DMS53 (cell line): ENCODE results near the gene TF.

Experiments used
- DNase-seq: peaks from one replicate; lab custom pipeline; 2025; lab: John Stamatoyannopoulos, UW

Gene TF

DNA sequence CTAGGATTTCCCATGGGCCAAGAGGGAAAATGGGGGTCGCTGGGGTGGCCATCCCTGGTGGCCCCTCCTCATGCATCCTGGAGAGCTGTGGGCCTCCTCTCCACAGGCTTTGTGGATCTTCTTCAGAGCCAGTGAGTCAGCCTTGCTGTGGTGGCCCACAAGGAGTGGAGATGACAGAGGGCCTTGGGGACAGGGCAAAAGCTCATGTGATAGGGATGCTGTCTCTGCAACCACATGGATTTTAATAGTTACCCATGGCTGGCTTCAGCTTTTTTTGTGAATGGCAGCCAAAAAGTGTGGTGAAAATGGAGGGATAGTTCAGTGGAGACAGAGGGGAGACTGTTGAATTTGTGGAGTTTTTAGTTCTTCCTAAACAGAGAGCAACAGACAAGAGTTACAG lies 1.2 kb downstream of the TF start:
- no peak for DNase-seq

DNA sequence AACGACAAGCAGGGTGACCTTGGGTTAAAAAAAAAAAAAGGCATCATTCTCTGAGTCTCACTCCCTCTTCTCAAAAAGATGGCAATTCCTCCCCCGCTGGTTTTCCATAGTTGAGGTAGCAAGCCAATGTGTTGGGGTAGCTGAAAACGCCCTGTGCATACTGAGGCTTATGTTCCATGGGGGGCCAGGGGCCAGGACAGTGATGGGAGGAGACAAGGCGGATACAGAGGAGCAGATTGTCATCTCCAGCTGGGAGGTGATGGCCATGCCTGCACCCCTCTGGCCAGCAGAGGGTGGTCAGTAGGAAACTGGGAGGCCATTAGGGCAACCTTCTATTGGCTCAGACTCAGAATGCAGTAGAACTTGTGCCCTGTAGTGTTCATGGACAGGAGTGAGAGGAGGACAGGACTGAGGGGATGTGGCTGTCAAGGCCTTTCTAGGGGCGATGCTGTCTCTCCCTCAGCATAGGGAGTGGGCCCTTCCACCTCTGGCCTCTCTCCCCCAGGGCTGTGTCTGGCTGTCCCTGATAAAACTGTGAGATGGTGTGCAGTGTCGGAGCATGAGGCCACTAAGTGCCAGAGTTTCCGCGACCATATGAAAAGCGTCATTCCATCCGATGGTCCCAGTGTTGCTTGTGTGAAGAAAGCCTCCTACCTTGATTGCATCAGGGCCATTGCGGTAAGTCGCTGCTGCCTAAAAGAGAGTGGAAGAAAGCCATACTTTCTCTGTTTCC lies 1.9 kb downstream of the TF start:
- DNase-seq: no peak

- DNase-seq: no peak
These were observed 3.5 kb downstream of the TF start for GRCh38 chr3:133749427-133750258.

DNA sequence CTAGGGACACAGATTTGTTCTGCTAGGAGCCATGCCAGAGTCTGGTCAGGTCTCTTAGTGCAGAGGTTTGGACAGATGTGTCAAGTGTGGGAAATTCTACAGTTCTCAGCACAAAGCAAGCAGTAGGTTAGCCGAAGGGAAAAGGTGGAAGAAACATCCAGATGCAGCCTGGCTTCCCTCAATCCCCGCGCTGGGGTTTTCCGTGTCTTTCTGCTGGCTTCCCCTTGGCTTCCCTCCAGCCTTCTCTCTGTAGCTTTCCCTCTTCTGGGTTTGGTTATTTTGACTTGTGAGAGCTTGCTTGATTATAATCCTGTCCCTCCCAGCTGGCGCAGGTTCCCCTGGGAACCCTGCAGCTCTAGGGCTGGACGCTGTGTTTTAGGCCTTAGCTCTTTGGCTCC lies 4.1 kb downstream of the TF start:
- DNase-seq: no peak

GRCh38 chr3:133753107-133753778 lies 7.0 kb downstream of the TF start:
- DNase-seq: no peak

DNA sequence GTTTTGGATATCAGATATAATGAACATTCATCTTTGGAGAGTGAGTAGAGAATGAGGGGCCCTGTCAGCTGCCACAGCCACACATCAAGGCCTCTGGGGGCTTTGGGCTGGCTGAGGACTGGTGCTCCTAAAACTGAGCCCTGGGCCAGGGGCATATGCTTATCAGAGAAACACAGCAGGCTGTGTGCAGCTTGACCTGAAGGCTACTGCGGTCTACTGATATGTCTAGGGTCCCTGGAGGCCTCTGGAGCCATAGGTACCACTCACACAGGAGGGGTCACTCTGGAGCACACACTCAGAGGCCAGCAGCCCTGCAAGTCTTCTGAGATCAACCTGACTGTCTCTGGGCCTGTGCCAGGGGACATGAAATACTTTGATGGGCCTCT lies 7.6 kb downstream of the TF start:
- no peak for DNase-seq

- no peak for DNase-seq
These were observed 8.3 kb downstream of the TF start for GRCh38 chr3:133754455-133754854.

DNA sequence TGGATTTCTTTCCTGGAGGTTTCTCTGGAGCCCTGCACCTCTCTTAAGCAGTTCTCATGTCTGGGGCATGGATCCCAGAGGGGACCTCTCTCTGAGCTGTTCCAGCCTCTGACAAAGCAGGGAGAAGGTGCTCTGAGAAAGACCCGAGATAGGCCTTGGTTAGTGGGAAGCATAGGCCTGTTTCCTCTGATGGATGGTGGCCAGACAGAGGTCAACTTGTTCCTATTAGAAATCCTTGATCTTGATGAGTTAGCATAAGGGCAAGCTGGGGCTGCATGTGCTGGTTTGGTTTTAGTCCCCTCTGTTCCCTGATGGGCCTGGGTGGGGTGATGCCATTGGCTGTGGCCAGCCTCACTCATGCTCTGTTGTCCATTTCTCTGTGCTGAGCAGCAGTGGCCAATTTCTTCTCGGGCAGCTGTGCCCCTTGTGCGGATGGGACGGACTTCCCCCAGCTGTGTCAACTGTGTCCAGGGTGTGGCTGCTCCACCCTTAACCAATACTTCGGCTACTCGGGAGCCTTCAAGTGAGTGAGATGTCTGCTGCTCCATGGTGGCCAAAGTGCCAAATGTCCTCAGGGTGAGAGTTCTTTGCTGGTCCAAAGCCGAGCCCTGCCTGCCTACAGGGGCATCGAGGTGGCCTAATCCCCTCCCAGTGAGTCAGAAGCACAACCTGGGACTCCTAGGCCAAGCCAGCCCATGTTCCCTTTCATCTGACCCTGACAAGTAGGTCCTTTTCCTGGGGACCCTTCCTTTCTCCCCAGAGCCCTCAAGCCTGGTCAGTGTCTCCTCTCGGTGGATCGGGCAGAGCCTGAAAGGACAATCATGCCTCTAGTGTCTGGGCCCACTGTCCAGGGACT lies 9.0 kb downstream of the TF start:
- no peak for DNase-seq

DNA sequence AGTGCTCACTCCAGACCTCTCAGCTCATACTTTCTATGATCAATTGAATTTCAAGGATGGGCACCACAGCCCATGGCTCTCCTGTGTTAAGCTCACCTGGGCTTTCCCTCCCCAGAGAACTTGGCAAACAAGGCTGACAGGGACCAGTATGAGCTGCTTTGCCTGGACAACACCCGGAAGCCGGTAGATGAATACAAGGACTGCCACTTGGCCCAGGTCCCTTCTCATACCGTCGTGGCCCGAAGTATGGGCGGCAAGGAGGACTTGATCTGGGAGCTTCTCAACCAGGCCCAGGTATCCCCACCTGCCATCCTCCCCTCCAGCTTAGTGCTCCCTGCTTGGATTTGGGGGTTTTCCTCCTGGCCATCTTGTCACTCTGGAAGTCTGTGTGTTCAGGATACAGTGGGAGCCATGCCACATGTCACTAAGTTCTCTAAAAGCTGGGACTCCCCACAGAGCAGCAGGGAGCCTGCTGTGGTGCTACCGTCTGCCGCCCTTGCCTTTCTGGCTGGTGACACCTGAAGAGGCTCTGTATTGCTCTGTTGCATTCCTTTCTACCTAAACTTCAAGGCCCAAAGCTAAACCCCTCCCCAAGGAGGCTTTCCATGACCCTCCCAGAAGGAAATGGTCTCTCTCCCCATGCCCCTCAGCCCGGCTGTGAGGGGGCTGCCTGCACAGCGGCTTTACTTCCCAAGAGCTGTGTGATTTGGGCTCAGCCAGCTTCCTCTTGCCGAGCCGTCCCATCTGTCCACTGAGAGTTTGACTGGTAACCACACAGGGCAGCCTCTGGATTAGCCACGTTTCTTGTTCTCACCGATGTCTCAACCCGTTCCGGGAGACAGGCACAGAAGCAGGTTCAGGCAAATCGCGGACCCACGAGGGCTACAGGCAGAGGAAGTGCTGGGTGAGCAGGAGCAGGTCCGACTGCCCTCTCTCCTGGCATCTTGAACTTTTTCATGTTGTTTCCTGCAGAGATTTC lies 10.8 kb downstream of the TF start:
- no peak for DNase-seq

- no peak for DNase-seq
These were observed 11.7 kb downstream of the TF start for GRCh38 chr3:133757701-133758567.

DNA sequence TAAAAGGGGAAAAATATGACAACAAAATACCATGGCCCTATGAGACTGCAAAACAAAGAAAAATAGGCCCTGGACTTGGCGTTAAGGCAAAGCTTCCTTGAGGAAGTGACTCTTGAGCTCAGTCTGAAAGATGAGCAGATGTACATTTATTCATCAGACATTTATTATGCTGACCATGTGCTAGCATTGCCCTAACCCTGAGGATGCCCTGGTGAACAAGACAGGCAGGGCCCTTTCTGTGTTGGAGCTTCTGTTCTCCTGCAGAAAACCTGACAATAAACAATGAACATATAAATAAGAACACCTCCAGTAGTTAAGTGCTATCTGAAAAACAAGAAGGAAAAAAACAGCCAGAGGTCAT lies 12.4 kb downstream of the TF start:
- DNase-seq: no peak

- no peak for DNase-seq
These were observed 13.0 kb downstream of the TF start for GRCh38 chr3:133758964-133759739.

- no peak for DNase-seq
These were observed 13.6 kb downstream of the TF start for GRCh38 chr3:133759740-133760305.

DNA sequence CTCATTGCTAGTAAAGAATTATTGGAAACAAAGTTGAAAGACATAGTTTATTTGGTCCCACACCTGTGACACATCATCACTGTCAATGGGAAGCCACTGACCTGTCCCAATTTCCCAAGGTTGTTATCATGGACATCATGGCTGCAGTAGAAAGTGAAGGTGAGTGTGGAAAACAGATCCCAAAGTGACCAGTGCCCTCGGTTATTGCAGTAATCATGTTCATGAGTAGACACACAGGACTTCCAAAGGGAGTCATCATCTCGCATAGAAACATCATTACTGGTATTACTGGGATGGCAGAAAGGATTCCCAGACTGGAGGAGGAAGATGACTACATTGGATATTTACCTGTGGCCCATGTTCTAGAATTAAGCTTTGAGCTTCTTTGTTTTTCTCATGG lies 14.7 kb downstream of the TF start:
- DNase-seq: no peak

DNA sequence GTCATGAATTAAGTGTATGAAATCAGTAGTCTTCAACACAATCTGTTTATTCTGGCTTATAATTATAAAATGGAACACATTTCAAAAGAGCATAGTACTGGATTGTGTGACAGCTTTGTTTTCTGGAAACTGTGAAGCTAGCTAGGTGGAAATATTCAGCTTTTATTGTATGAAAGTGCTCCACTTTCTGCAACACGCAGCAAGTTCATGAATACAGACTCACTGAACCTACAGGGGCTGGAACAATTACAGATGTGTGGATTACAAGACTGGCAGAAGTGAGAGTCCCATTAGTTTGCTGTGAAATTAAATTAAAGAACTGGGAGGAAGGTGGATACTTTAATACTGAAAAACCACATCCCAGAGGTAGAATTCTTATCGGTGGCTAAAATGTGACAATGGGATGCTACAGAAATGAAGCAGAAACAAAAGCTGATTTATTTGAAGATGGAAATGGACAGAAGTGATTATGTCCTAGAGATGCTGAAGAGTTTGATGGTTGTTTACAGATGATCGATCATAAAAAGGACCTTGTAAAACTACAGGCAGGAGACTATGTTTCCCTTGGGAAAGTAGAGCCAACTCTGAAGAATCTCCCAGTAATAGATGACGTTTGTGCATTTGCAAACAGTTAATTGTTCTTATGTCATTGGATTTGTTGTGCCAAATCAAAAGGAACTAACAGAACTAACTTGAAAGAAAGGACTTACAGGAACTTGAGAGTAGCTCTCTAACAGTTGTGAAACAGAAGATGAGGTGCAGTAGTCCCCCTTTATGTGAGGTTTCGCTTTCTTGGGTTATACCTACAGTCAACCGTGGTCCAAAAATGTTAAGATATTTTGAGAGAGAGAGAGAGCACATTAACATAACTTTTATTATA lies 15.7 kb downstream of the TF start:
- DNase-seq: no peak

GRCh38 chr3:133762539-133762938 lies 16.3 kb downstream of the TF start:
- no peak for DNase-seq

- no peak for DNase-seq
These were observed 17.8 kb downstream of the TF start for GRCh38 chr3:133763797-133764683.
